Liver (tissue), 9 donors: ENCODE data around the gene ELK3. TPM values are rescaled to one million over a fixed set of nuclear protein-coding genes. Genes with fewer than 3 reads are reported as not detected.

Experiments used
- DNase-seq: peaks from one replicate; pipeline ENCODE4 v3.0.0-alpha.2; 2017; ENCODE audit warnings: low spot score
- H3K27ac ChIP-seq, 2 donors: one replicate each; pipeline ENCODE4 v1.7.0; 2013; ENCODE audit warnings: inconsistent platforms in 2 of 2, low read length in 2 of 2, control low read depth in 1 of 2, low read depth in 1 of 2, mild to moderate bottlenecking in 1 of 2
- H3K27me3 ChIP-seq, 4 donors: one replicate each; pipeline versions ENCODE4 v1.6.1 to v1.7.0; 2013; ENCODE audit warnings: low read length in 3 of 4, inconsistent platforms in 1 of 4, mild to moderate bottlenecking in 1 of 4, moderate library complexity in 1 of 4; ENCODE audit not compliant: control insufficient read depth in 4 of 4, insufficient read depth in 4 of 4
- H3K36me3 ChIP-seq, 4 donors: one replicate each; pipeline versions ENCODE4 v1.6.1 to v1.7.0; 2013; ENCODE audit warnings: low read length in 3 of 4, mild to moderate bottlenecking in 3 of 4, low read depth in 1 of 4, moderate library complexity in 1 of 4; ENCODE audit not compliant: control insufficient read depth in 4 of 4, insufficient read depth in 3 of 4
- H3K4me1 ChIP-seq, 4 donors: one replicate each; pipeline versions ENCODE4 v1.6.1 to v1.7.0; 2013; ENCODE audit warnings: low read length in 3 of 4, mild to moderate bottlenecking in 3 of 4, moderate library complexity in 1 of 4; ENCODE audit not compliant: control insufficient read depth in 4 of 4, insufficient read depth in 4 of 4
- H3K4me3 ChIP-seq, 3 donors: one replicate each; pipeline versions ENCODE4 v1.6.1 to v1.7.0; 2013; ENCODE audit warnings: low read length in 3 of 3, control low read depth in 1 of 3, low read depth in 1 of 3, mild to moderate bottlenecking in 1 of 3
- H3K9ac ChIP-seq, 2 donors: one replicate each; pipeline ENCODE4 v1.7.0; 2013; ENCODE audit warnings: low read length in 2 of 2, mild to moderate bottlenecking in 2 of 2, moderate library complexity in 2 of 2, control low read depth in 1 of 2, low read depth in 1 of 2
- H3K9me3 ChIP-seq, 4 donors: one replicate each; pipeline versions ENCODE4 v1.6.1 to v1.7.0; 2013; ENCODE audit warnings: low read length in 3 of 4; ENCODE audit not compliant: control insufficient read depth in 4 of 4
- ATF3 ChIP-seq: IDR thresholded peaks from 2 replicates; pipeline ENCODE4 v1.6.1; 2016; ENCODE audit warnings: antibody characterized with exemption
- EGR1 ChIP-seq, 2 donors: IDR thresholded peaks; 2 replicates each; pipeline ENCODE4 v1.6.1; 2016 to 2018; ENCODE audit warnings: antibody characterized with exemption in 2 of 2, low read depth in 2 of 2
- FOXA2 ChIP-seq: IDR thresholded peaks from 2 replicates; pipeline ENCODE4 v1.6.1; 2016; ENCODE audit warnings: antibody characterized with exemption
- GABPA ChIP-seq, 2 donors: IDR thresholded peaks in 1 of 2; conservative IDR thresholded peaks in 1 of 2; 2 replicates each; pipeline ENCODE4 v1.6.1; 2016; ENCODE audit warnings: antibody characterized with exemption in 2 of 2, mild to moderate bottlenecking in 1 of 2, moderate library complexity in 1 of 2
- HNF4A ChIP-seq, 2 donors: conservative IDR thresholded peaks; 2 replicates each; pipeline ENCODE4 v1.6.1; 2016; ENCODE audit warnings: antibody characterized with exemption in 2 of 2, mild to moderate bottlenecking in 2 of 2
- MAX ChIP-seq: IDR thresholded peaks from 2 replicates; pipeline ENCODE4 v1.6.1; 2016; ENCODE audit warnings: antibody characterized with exemption
- NR2F2 ChIP-seq: IDR thresholded peaks from 2 replicates; pipeline ENCODE4 v1.6.1; 2016; ENCODE audit warnings: antibody characterized with exemption
- RAD21 ChIP-seq, 2 donors: IDR thresholded peaks; 2 replicates each; pipeline ENCODE4 v1.6.1; 2016; ENCODE audit warnings: antibody characterized with exemption in 2 of 2, mild to moderate bottlenecking in 2 of 2
- SP1 ChIP-seq: IDR thresholded peaks from 2 replicates; pipeline ENCODE4 v1.6.1; 2018; ENCODE audit warnings: antibody characterized with exemption, mild to moderate bottlenecking
- TAF1 ChIP-seq: conservative IDR thresholded peaks from 2 replicates; pipeline ENCODE4 v1.6.1; 2016; ENCODE audit warnings: antibody characterized with exemption, mild to moderate bottlenecking
- YY1 ChIP-seq: IDR thresholded peaks from 2 replicates; pipeline ENCODE4 v1.6.1; 2016; ENCODE audit warnings: antibody characterized with exemption, mild to moderate bottlenecking
- WGBS: extraction: QIAGEN DNeasy Blood & Tissue Kit; methylation state at CpG from one replicate; pipeline ENCODE4 v1.1.7; 2013; 5-methylcytosine and 5-hydroxymethylcytosine counted together
- polyA plus RNA-seq, 2 donors: library from polyadenylated mRNA; stranded (reverse) in 1 of 2; unstranded in 1 of 2; fragments of 200-250 nt in 1 of 2; fragments of >200 nt in 1 of 2; fragmentation: Nextera tagmentation in 1 of 2; extraction: Ambion mirVana in 1 of 2; gene quantifications; one replicate each; pipeline versions ENCODE4 v1.2.1 to v1.2.3, GENCODE V29; 2013 to 2015
- total RNA-seq, 2 donors: library from RNA; depleted of rRNA; stranded (reverse); fragments of >200 nt; gene quantifications; one replicate each; pipeline ENCODE4 v1.2.3, GENCODE V29; 2014
- TF ChIP-seq, protein P1 (sequence below): fragments of 150-350 bp; IDR thresholded peaks from 2 replicates; pipeline ENCODE4 v1.5.1; 2017; ENCODE audit warnings: improper control_type of control experiment, low read depth, low read length; ENCODE audit not compliant: missing input control
- TF ChIP-seq, protein P2 (sequence below): IDR thresholded peaks from 2 replicates; pipeline ENCODE4 v1.6.1; 2016; ENCODE audit warnings: antibody characterized with exemption
- donor health status: healthy.
- donor health status: healthy.
- donor health status: healthy.
- donor health status: healthy.
- donor health status: healthy.

ELK3 gene
- total and polyA plus RNA-seq, 4 donors: 3.7 to 5.2 (median 4.5) TPM

- H3K4me1 ChIP-seq: peaks cover 0 to 4% (median 0%) of the 10 kb centered on the region in 4 donors
- H3K9ac ChIP-seq: no peak overlapping the region
- no peak for DNase-seq
- WGBS: 84% methylated on average over 5 of the region's 5 CpGs
- H3K4me3 ChIP-seq: no peak overlapping the region
- no peaks in the 10 kb centered on the region for H3K9me3 ChIP-seq
- no peaks in the 10 kb centered on the region for H3K27me3 ChIP-seq
- no peak overlapping the region for H3K27ac ChIP-seq
- TF ChIP-seq HNF4A (conservative IDR thresholded peaks at IDR 0.05): no peak
- no peak for TF ChIP-seq NR2F2
- TF ChIP-seq, protein P1, sequence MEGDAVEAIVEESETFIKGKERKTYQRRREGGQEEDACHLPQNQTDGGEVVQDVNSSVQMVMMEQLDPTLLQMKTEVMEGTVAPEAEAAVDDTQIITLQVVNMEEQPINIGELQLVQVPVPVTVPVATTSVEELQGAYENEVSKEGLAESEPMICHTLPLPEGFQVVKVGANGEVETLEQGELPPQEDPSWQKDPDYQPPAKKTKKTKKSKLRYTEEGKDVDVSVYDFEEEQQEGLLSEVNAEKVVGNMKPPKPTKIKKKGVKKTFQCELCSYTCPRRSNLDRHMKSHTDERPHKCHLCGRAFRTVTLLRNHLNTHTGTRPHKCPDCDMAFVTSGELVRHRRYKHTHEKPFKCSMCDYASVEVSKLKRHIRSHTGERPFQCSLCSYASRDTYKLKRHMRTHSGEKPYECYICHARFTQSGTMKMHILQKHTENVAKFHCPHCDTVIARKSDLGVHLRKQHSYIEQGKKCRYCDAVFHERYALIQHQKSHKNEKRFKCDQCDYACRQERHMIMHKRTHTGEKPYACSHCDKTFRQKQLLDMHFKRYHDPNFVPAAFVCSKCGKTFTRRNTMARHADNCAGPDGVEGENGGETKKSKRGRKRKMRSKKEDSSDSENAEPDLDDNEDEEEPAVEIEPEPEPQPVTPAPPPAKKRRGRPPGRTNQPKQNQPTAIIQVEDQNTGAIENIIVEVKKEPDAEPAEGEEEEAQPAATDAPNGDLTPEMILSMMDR: no peak
- no peak for TF ChIP-seq ATF3
- no peak for TF ChIP-seq YY1
- TF ChIP-seq EGR1 (IDR thresholded peaks at IDR 0.05; ENCODE audit: low read depth in 2 of 2): no peak
- no peak for TF ChIP-seq TAF1
- TF ChIP-seq, protein P2, sequence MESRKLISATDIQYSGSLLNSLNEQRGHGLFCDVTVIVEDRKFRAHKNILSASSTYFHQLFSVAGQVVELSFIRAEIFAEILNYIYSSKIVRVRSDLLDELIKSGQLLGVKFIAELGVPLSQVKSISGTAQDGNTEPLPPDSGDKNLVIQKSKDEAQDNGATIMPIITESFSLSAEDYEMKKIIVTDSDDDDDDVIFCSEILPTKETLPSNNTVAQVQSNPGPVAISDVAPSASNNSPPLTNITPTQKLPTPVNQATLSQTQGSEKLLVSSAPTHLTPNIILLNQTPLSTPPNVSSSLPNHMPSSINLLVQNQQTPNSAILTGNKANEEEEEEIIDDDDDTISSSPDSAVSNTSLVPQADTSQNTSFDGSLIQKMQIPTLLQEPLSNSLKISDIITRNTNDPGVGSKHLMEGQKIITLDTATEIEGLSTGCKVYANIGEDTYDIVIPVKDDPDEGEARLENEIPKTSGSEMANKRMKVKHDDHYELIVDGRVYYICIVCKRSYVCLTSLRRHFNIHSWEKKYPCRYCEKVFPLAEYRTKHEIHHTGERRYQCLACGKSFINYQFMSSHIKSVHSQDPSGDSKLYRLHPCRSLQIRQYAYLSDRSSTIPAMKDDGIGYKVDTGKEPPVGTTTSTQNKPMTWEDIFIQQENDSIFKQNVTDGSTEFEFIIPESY: no peak
- no peak for TF ChIP-seq SP1
- no peak for TF ChIP-seq FOXA2
- no peaks in the 10 kb centered on the region for H3K36me3 ChIP-seq
These were observed 4.4 kb upstream of the ELK3 start for GRCh38 chr12:96189781-96190180.

DNA sequence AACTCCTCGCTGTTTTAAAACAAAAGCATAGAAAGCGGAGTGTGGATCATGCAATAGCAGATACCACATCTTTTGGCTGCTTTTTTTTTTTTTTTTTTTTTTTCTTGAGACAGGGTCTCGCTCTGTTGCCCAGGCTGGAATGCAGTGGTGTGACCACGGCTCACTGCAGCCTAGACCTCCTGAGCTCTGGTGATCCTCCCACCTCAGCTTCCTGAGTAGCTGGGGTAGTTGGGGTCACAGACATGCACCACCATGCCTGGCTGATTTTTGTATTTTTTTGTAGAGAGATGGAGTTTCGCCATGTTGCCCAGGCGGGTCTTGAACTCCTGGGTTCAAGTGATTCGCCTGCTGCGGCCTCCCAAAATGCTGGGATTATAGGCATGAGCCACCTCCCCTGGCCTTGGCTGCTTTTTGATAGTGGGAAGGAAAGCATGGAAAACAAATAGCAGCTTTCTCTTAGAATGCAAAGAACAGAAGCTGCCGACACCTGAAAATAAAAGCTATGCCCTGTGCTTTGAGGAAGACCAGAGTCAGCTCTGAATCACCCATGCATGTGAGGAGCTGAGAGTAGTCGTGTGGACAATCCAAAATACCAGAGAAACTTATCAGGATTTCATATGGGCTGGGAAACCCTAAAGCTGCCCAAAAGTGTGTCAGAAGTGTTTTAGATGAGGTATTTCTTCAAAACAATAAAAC, 3.6 kb upstream of the ELK3 start:
- Histone ChIP-seq H3K9me3 (no peaks in the 10 kb centered on the region), H3K4me3 (no peak overlapping the region), H3K36me3 (no peaks in the 10 kb centered on the region), H3K9ac (no peak overlapping the region), H3K27me3 (no peaks in the 10 kb centered on the region), H3K4me1 (peaks cover 0 to 8% (median 5%) of the 10 kb centered on the region in 4 donors), H3K27ac (no peak overlapping the region)
- TF ChIP-seq RAD21 (IDR thresholded peaks at IDR 0.05): no peak
- no peak for TF ChIP-seq HNF4A (conservative IDR thresholded peaks at IDR 0.05)
- no peak for TF ChIP-seq MAX
- TF ChIP-seq GABPA (IDR thresholded peaks at IDR 0.05 in 1 of 2, conservative IDR thresholded peaks at IDR 0.05 in 1 of 2): no peak
- no peak for TF ChIP-seq NR2F2
- TF ChIP-seq FOXA2: no peak
- WGBS: 88% methylated on average over 10 of the region's 10 CpGs
- DNase-seq: no peak
